Naive B cell (primary cell): Measurements from ENCODE around the gene SAPCD2. TPM values are rescaled to one million over a fixed set of nuclear protein-coding genes. Genes with fewer than 3 reads are reported as not detected.
A peak's percentile ranks its signal among the peaks of the same experiment; 100 is the strongest.

Experiments
- ATAC-seq, 2 donors: fragments of 150-1000 bp; cut with Tn5 transposase; 2 replicates each; pipeline ENCODE4 v1.10.0; 2021; ENCODE audit warnings: low read depth in 2 of 2, mild to moderate bottlenecking in 2 of 2, moderate library complexity in 2 of 2
- DNase-seq: peaks from one replicate; pipeline ENCODE4 v3.0.0; 2022
- H3K27ac Mint-ChIP-seq, 6 donors: one replicate each; pipeline ENCODE4 v1.8.0; 2020 to 2022; ENCODE audit warnings: mild to moderate bottlenecking in 6 of 6, mixed read lengths in 6 of 6, moderate library complexity in 5 of 6, inconsistent platforms in 2 of 6
- H3K27me3 Mint-ChIP-seq, 3 donors: one replicate each; pipeline ENCODE4 v1.8.0; 2021 to 2022; ENCODE audit warnings: mixed read lengths in 3 of 3, mild to moderate bottlenecking in 1 of 3
- H3K36me3 Mint-ChIP-seq, 2 donors: one replicate each; pipeline ENCODE4 v1.8.0; 2020 to 2022; ENCODE audit warnings: mixed read lengths in 2 of 2, inconsistent platforms in 1 of 2, mild to moderate bottlenecking in 1 of 2
- H3K4me1 Mint-ChIP-seq, 3 donors: one replicate each; pipeline ENCODE4 v1.8.0; 2020 to 2022; ENCODE audit warnings: mixed read lengths in 3 of 3, inconsistent platforms in 1 of 3, mild to moderate bottlenecking in 1 of 3, moderate library complexity in 1 of 3
- H3K4me3 Mint-ChIP-seq, 8 donors: one replicate each; pipeline ENCODE4 v1.8.0; 2020 to 2022; ENCODE audit warnings: mild to moderate bottlenecking in 8 of 8, mixed read lengths in 8 of 8, moderate library complexity in 8 of 8, inconsistent platforms in 2 of 8
- H3K9me3 Mint-ChIP-seq, 7 donors: one replicate each; pipeline ENCODE4 v1.8.0; 2020 to 2022; ENCODE audit warnings: mixed read lengths in 7 of 7, mild to moderate bottlenecking in 5 of 7, inconsistent platforms in 2 of 7, moderate library complexity in 1 of 7
- polyA plus RNA-seq, 6 donors: library from polyadenylated mRNA; unstranded; fragments of 300-500 nt; fragmentation: Illumina TruSeq; gene quantifications; one replicate each; pipeline ENCODE4 v1.2.3, GENCODE V29; 2021; ENCODE audit warnings: low read depth in 6 of 6

Gene SAPCD2
- polyA plus RNA-seq, 6 donors from 2014 or later = 0.05 TPM; not detected in 5

DNA sequence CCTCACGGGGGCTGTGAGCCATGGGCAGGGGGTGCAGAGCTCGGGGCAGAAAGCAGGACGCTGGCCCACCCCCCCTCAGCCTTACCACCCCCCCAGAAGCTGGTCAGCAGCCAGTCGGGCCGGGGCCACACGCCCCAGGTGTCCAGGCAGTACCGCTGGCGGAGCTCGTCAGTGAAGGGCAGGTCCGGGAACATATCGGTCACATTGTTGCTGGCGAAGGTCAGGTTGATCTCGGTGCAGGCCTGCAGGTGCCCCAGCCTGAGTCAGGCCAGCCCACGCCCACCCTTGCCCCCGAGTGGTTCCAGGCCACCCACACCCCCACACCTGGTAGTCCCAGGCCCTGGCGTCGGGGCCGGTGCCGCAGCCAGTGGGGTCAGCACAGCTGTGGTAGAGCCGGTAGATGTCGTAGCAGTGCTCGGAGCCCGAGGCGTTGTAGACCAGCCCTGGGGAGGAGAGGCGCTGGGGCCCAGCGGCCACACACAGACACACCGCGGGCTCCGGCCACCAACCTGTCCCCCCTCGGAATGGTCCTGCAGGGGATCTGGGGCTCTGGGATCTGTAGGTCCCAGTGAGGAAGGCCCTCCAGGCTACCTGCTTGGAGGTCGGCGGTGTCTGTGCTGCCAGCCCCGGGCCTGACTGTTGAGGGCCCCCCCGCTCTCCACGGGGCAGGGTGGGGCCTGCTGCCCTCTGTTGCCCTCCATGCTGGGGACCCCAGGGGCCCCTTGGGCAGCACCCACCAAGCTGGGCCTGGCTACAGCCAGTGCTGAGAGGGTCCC lies 41.6 kb upstream of the SAPCD2 start:
- peaks cover 0 to 8% of the 10 kb centered on the region in 2 donors for H3K36me3 Mint-ChIP-seq
- no peaks in the 10 kb centered on the region for H3K9me3 Mint-ChIP-seq
- H3K27ac Mint-ChIP-seq = no peak overlapping the region
- peaks cover 0 to 7% (median 3%) of the 10 kb centered on the region in 3 donors for H3K4me1 Mint-ChIP-seq
- no peaks in the 10 kb centered on the region for H3K27me3 Mint-ChIP-seq
- DNase-seq (no peak), ATAC-seq (no peak)
- no peak overlapping the region for H3K4me3 Mint-ChIP-seq

GRCh38 chr9:137110911-137111787 lies 40.8 kb upstream of the SAPCD2 start:
- DNase-seq = no peak
- no peaks in the 10 kb centered on the region for H3K9me3 Mint-ChIP-seq
- peaks cover 0 to 8% of the 10 kb centered on the region in 2 donors for H3K36me3 Mint-ChIP-seq
- H3K4me1 Mint-ChIP-seq = peaks cover 0 to 7% (median 3%) of the 10 kb centered on the region in 3 donors
- no peak for ATAC-seq
- H3K4me3 Mint-ChIP-seq = peak overlapping the region in 2 of 8 donors; percentile 19 to 76
- H3K27ac Mint-ChIP-seq = no peak overlapping the region
- H3K27me3 Mint-ChIP-seq = no peaks in the 10 kb centered on the region

GRCh38 chr9:137110147-137110910 lies 40.0 kb upstream of the SAPCD2 start:
- peak overlapping the region in 1 of 8 donors; percentile 19 for H3K4me3 Mint-ChIP-seq
- H3K9me3 Mint-ChIP-seq = no peaks in the 10 kb centered on the region
- H3K27me3 Mint-ChIP-seq = no peaks in the 10 kb centered on the region
- H3K36me3 Mint-ChIP-seq = peaks cover 0 to 8% of the 10 kb centered on the region in 2 donors
- ATAC-seq (no peak), DNase-seq (no peak)
- no peak overlapping the region for H3K27ac Mint-ChIP-seq
- peaks cover 0 to 7% (median 3%) of the 10 kb centered on the region in 3 donors for H3K4me1 Mint-ChIP-seq

GRCh38 chr9:137109250-137110146 lies 39.1 kb upstream of the SAPCD2 start:
- ATAC-seq (no peak), DNase-seq (no peak)
- H3K4me3 Mint-ChIP-seq = no peak overlapping the region
- no peaks in the 10 kb centered on the region for H3K27me3 Mint-ChIP-seq
- H3K4me1 Mint-ChIP-seq = peaks cover 0 to 7% (median 3%) of the 10 kb centered on the region in 3 donors
- H3K27ac Mint-ChIP-seq = no peak overlapping the region
- H3K9me3 Mint-ChIP-seq = no peaks in the 10 kb centered on the region
- H3K36me3 Mint-ChIP-seq = peaks cover 0 to 8% of the 10 kb centered on the region in 2 donors

DNA sequence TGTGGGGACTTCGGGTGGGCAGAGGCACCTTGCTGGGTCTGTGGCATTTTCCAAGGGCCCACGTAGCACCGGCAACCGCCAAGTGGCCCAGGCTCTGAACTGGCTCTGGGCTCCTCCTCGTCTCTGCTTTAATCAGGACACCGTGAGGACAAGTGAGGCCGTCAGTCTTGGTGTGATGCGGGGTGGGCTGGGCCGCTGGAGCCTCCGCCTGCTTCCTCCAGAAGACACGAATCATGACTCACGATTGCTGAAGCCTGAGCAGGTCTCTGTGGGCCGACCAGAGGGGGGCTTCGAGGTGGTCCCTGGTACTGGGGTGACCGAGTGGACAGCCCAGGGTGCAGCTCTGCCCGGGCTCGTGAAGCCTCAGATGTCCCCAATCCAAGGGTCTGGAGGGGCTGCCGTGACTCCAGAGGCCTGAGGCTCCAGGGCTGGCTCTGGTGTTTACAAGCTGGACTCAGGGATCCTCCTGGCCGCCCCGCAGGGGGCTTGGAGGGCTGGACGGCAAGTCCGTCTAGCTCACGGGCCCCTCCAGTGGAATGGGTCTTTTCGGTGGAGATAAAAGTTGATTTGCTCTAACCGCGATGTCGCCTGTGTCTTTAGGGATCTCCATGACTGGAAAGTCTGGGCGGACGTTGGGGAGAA lies 38.4 kb upstream of the SAPCD2 start:
- Mint-ChIP-seq H3K27me3 (no peaks in the 10 kb centered on the region), H3K4me1 (peaks cover 0 to 7% (median 3%) of the 10 kb centered on the region in 3 donors), H3K9me3 (no peaks in the 10 kb centered on the region), H3K36me3 (peaks cover 0 to 8% of the 10 kb centered on the region in 2 donors), H3K27ac (no peak overlapping the region), H3K4me3 (no peak overlapping the region)
- ATAC-seq = no peak
- no peak for DNase-seq

DNA sequence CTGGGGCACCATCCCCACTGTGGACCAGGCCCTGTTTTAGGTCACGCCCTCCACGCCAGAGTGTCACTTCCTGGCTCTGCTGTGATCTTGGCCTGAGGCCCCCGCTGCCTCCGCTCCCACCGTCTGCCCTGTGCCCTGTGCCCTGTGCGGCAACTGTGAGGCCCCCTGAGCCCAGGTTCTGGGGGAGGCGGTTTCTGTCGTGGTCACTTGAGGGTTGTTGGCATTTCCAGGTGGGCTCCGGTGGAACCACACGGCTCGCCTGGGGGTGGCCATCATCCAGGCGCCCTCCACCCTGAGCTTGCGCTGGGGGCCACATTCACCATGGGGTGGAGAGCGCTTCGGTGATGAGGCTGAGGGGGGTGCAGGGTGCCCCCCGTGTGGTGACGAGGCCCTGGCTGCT lies 37.6 kb upstream of the SAPCD2 start:
- peaks cover 0 to 3% (median 2%) of the 10 kb centered on the region in 3 donors for H3K4me1 Mint-ChIP-seq
- DNase-seq = no peak

DNA sequence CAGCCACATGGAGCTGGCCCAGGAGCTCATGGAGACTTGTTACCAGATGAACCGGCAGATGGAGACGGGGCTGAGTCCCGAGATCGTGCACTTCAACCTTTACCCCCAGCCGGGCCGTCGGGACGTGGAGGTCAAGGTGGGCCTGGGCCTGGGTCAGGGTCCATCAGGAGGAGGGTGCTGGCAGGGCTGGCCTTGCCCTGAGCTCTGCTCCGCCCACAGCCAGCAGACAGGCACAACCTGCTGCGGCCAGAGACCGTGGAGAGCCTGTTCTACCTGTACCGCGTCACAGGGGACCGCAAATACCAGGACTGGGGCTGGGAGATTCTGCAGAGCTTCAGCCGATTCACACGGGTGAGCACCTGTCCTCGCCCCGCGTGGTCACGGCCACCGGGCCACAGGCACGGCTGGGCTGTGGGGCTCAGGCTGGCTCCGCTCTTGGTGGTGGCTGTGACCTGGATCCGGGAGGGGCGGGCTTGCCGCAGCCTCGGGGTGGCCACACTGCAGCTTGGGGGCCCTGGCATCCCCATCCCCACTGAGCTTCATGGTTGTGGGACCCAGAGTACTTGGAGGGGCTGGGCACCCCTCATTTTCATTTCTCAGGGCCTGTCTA lies 37.1 kb upstream of the SAPCD2 start:
- Mint-ChIP-seq H3K27ac (no peak overlapping the region), H3K4me1 (peaks cover 0 to 3% (median 0%) of the 10 kb centered on the region in 3 donors), H3K9me3 (no peaks in the 10 kb centered on the region), H3K4me3 (no peak overlapping the region), H3K27me3 (no peaks in the 10 kb centered on the region), H3K36me3 (peaks cover 0 to 8% of the 10 kb centered on the region in 2 donors)
- ATAC-seq (no peak), DNase-seq (no peak)

More for the DNA sequence above, 37.6 kb upstream of the SAPCD2 start:
- ATAC-seq = no peak
- Mint-ChIP-seq H3K9me3 (no peaks in the 10 kb centered on the region), H3K27ac (no peak overlapping the region), H3K27me3 (no peaks in the 10 kb centered on the region), H3K36me3 (peaks cover 0 to 8% of the 10 kb centered on the region in 2 donors), H3K4me3 (no peak overlapping the region)

- DNase-seq (no peak), ATAC-seq (no peak)
- H3K27me3 Mint-ChIP-seq = no peaks in the 10 kb centered on the region
These were observed 36.4 kb upstream of the SAPCD2 start for GRCh38 chr9:137106662-137107250.

GRCh38 chr9:137105814-137106661 lies 35.7 kb upstream of the SAPCD2 start:
- Mint-ChIP-seq H3K9me3 (no peaks in the 10 kb centered on the region), H3K36me3 (peaks cover 3 to 5% of the 10 kb centered on the region in 2 donors), H3K27me3 (no peaks in the 10 kb centered on the region), H3K4me1 (peaks cover 0 to 3% (median 0%) of the 10 kb centered on the region in 3 donors), H3K27ac (no peak overlapping the region), H3K4me3 (no peak overlapping the region)
- DNase-seq (no peak), ATAC-seq (no peak)

More at GRCh38 chr9:137106662-137107250, 36.4 kb upstream of the SAPCD2 start:
- H3K27ac Mint-ChIP-seq = no peak overlapping the region
- no peaks in the 10 kb centered on the region for H3K9me3 Mint-ChIP-seq
- no peak overlapping the region for H3K4me3 Mint-ChIP-seq
- H3K4me1 Mint-ChIP-seq = peaks cover 0 to 3% (median 0%) of the 10 kb centered on the region in 3 donors
- H3K36me3 Mint-ChIP-seq = peaks cover 0 to 8% of the 10 kb centered on the region in 2 donors

- peaks cover 7 to 8% of the 10 kb centered on the region in 2 donors for H3K36me3 Mint-ChIP-seq
- H3K9me3 Mint-ChIP-seq = no peaks in the 10 kb centered on the region
- no peak overlapping the region for H3K27ac Mint-ChIP-seq
- DNase-seq (no peak), ATAC-seq (no peak)
- H3K4me1 Mint-ChIP-seq = no peaks in the 10 kb centered on the region
- no peak overlapping the region for H3K4me3 Mint-ChIP-seq
- H3K27me3 Mint-ChIP-seq = no peaks in the 10 kb centered on the region
These were observed 33.0 kb upstream of the SAPCD2 start for GRCh38 chr9:137103206-137103999.
